Endothelial cell of umbilical vein (primary cell): Measurements from ENCODE around the gene TXN2. TPM values are rescaled to one million over a fixed set of nuclear protein-coding genes. Genes with fewer than 3 reads are reported as not detected.

Experiments used
- BruUV-seq: library from RNA; stranded (reverse); fragments of 400-500 nt; replicated peaks from 2 replicates; lab custom pipeline; 2021; lab: Mats Ljungman, UMichigan
- CTCF ChIA-PET: fragments of 300-600, 350-600 bp; sonication (Branson Sonifier 250); formaldehyde crosslinking; loops from one replicate; lab custom pipeline; 2021; ENCODE audit warnings: antibody characterized with exemption, inconsistent platforms; lab: Charles Lee
- POLR2A ChIA-PET: fragments of 300-600, 350-600 bp; sonication (Branson Sonifier 250); formaldehyde crosslinking; loops from one replicate; lab custom pipeline; 2021; ENCODE audit warnings: antibody characterized with exemption, inconsistent platforms; lab: Charles Lee
- DNase-seq: peaks from one replicate; pipeline ENCODE4 v3.0.0-alpha.2; 2011; ENCODE audit warnings: low read depth, low spot score
- FAIRE-seq: peaks from 2 replicates; lab custom pipeline; 2011; peaks lifted over from hg19 to GRCh38; lab: Jason Lieb, UNC
- H2AFZ ChIP-seq: 2 replicates; pipeline ENCODE4 v1.6.0; 2012; ENCODE audit warnings: low read depth, low read length, control low read depth, inconsistent platforms
- H3K27ac ChIP-seq: 2 replicates; pipeline ENCODE4 v1.5.1; 2011; ENCODE audit warnings: low read depth, mild to moderate bottlenecking, control low read depth, low read length, moderate library complexity; ENCODE audit not compliant: insufficient read depth
- H3K27me3 ChIP-seq, 2 experiments: 2 replicates each; pipeline versions ENCODE4 v1.6.0 to v1.6.1; 2011; ENCODE audit warnings: low read length in 2 of 2, mixed read lengths in 1 of 2; ENCODE audit not compliant: control insufficient read depth in 2 of 2, insufficient read depth in 2 of 2
- H3K36me3 ChIP-seq, 2 experiments: 2 replicates in 1 of 2; 3 replicates in 1 of 2; pipeline ENCODE4 v1.5.1; 2011; ENCODE audit warnings: low read length in 2 of 2, mild to moderate bottlenecking in 1 of 2, moderate library complexity in 1 of 2; ENCODE audit not compliant: control insufficient read depth in 2 of 2, insufficient read depth in 2 of 2; ENCODE audit errors: extremely low read depth in 1 of 2
- H3K4me1 ChIP-seq: 3 replicates; pipeline ENCODE4 v1.5.1; 2011; ENCODE audit warnings: mild to moderate bottlenecking, low read length; ENCODE audit not compliant: control insufficient read depth, insufficient read depth; ENCODE audit errors: extremely low read depth
- H3K4me2 ChIP-seq: 2 replicates; pipeline ENCODE4 v1.6.1; 2011; ENCODE audit warnings: low read length, control low read depth, mixed read lengths; ENCODE audit not compliant: insufficient read depth
- H3K4me3 ChIP-seq, 3 experiments: fragments of 200-600 bp in 1 of 3; sonication (generic), shearing (Covaris generic) in 1 of 3; replicated peaks in 1 of 3; 2 replicates each; pipeline ENCODE4 v1.5.1; 2011 to 2016; ENCODE audit warnings: control low read depth in 3 of 3, low read length in 3 of 3, mild to moderate bottlenecking in 2 of 3, inconsistent platforms in 1 of 3, low read depth in 1 of 3, moderate library complexity in 1 of 3; ENCODE audit not compliant: insufficient read depth in 1 of 3
- H3K79me2 ChIP-seq: 2 replicates; pipeline ENCODE4 v1.6.0; 2012; ENCODE audit warnings: low read length, inconsistent platforms; ENCODE audit not compliant: control insufficient read depth, insufficient read depth
- H3K9ac ChIP-seq: replicated peaks from 2 replicates; pipeline ENCODE3; 2011; ENCODE audit warnings: low read length, control low read depth; ENCODE audit not compliant: insufficient read depth; ENCODE audit errors: extremely low read depth
- H3K9me1 ChIP-seq: replicated peaks from 3 replicates; pipeline ENCODE4 v1.6.0; 2011; ENCODE audit warnings: mild to moderate bottlenecking, low read length; ENCODE audit not compliant: control insufficient read depth, insufficient read depth; ENCODE audit errors: extremely low read depth
- H3K9me3 ChIP-seq: replicated peaks from 2 replicates; pipeline ENCODE4 v1.5.1; 2012; ENCODE audit warnings: low read length, inconsistent platforms; ENCODE audit not compliant: control insufficient read depth, insufficient read depth
- H4K20me1 ChIP-seq: replicated peaks from 2 replicates; pipeline ENCODE3; 2011; ENCODE audit warnings: mild to moderate bottlenecking, low read length; ENCODE audit not compliant: control insufficient read depth, insufficient read depth; ENCODE audit errors: extremely low read depth
- CTCF ChIP-seq, 2 donors: IDR thresholded peaks; 1 replicate in 1 of 2; 2 replicates in 1 of 2; pipeline ENCODE4 v1.5.1; 2011; ENCODE audit warnings: low read length in 2 of 2, mild to moderate bottlenecking in 2 of 2, moderate library complexity in 2 of 2, control low read depth in 1 of 2, inconsistent platforms in 1 of 2, low read depth in 1 of 2; ENCODE audit not compliant: insufficient read depth in 1 of 2; ENCODE audit errors: extremely low read depth in 1 of 2
- EZH2 ChIP-seq: IDR thresholded peaks from 2 replicates; pipeline ENCODE4 v1.6.1; 2012; ENCODE audit warnings: borderline replicate concordance, low read depth, mild to moderate bottlenecking, moderate library complexity, low read length, inconsistent platforms; ENCODE audit not compliant: severe bottlenecking
- FOS ChIP-seq: IDR thresholded peaks from 2 replicates; pipeline ENCODE4 v1.6.1; 2011; ENCODE audit warnings: mild to moderate bottlenecking, low read length, moderate library complexity, borderline replicate concordance; ENCODE audit not compliant: insufficient read depth
- GATA2 ChIP-seq: IDR thresholded peaks from 2 replicates; pipeline ENCODE4 v1.7.0; 2011; ENCODE audit warnings: low read depth, mild to moderate bottlenecking, moderate library complexity, mixed read lengths, low read length; ENCODE audit not compliant: insufficient read length, insufficient read depth
- JUN ChIP-seq: IDR thresholded peaks from 2 replicates; pipeline ENCODE4 v1.6.1; 2011; ENCODE audit warnings: borderline replicate concordance, low read depth; ENCODE audit not compliant: insufficient read length, insufficient read depth
- MAX ChIP-seq: IDR thresholded peaks from 2 replicates; pipeline ENCODE4 v1.6.1; 2011; ENCODE audit not compliant: insufficient read depth, insufficient read length
- MYC ChIP-seq: IDR thresholded peaks from one replicate; pipeline ENCODE4 v1.6.1; 2011; ENCODE audit warnings: mild to moderate bottlenecking, low read depth, low read length
- POLR2A ChIP-seq: IDR thresholded peaks from 2 replicates; pipeline ENCODE4 v1.6.1; 2012; ENCODE audit warnings: low read depth, mild to moderate bottlenecking, control low read depth, low read length
- POLR2AphosphoS5 ChIP-seq: IDR thresholded peaks from 2 replicates; pipeline ENCODE4 v1.6.1; 2012; ENCODE audit warnings: low read depth, mild to moderate bottlenecking, control low read depth, low read length, moderate library complexity; ENCODE audit not compliant: insufficient read depth
- dilution Hi-C: fragments of 300-500 bp; cut with MboI; formaldehyde crosslinking; loops from one replicate; pipeline ENCODE4 v1.15.0; 2019; ENCODE audit warnings: low sequenced_read_pairs; ENCODE audit not compliant: extremely low pct_ligation_motif_present
- intact Hi-C: fragments of 100-400 bp; cut with micrococcal nuclease; formaldehyde crosslinking; loops from one replicate; pipeline ENCODE4 v1.10.0; 2022
- polyA plus RNA-seq, 4 experiments: library from polyadenylated mRNA; depleted of rRNA in 3 of 4; stranded (reverse) in 3 of 4; unstranded in 1 of 4; fragments of >200 nt; gene quantifications; 2 replicates each; pipeline versions ENCODE4 v1.2.1 to v1.2.3, GENCODE V29; 2011 to 2012; ENCODE audit warnings: missing spikeins in 1 of 4
- total RNA-seq: library from RNA; stranded (reverse); gene quantifications from 2 replicates; pipeline ENCODE4 v1.2.3, GENCODE V29; 2021

The TXN2 gene
- total and polyA plus RNA-seq, 2 donors (not counting 3 experiments of a cell fraction or from before 2014, with no cell fraction given), result 75.9 to 183 TPM

GRCh38 chr22:36463783-36464184 is 17.7 kb downstream of the TXN2 start:
- DNase-seq, result peak; percentile 94
- H3K4me3 ChIP-seq, result no peak overlapping the region
- H3K4me2 ChIP-seq, result no peak overlapping the region
- H3K36me3 ChIP-seq, result no peaks in the 10 kb centered on the region
- POLR2A ChIA-PET, result interaction anchor here (0.7 to 2.2 kb wide), 5 partner anchors 65 to 135 kb away, joined by 4 to 7 read pairs (median 5); partner anchors contain the start of gene MYH9
- H3K4me1 ChIP-seq, result peaks cover 65% of the 10 kb centered on the region
- dilution Hi-C loops, result no loop called here
- peak; percentile 96 for FAIRE-seq
- intact Hi-C loops, result loop anchor here (2.0 kb wide), 1 partner anchor 13 kb away; no protein-coding TSS in a partner anchor
- H3K27ac ChIP-seq, result peak overlapping the region; percentile 91
- H3K27me3 ChIP-seq, result no peaks in the 10 kb centered on the region
- peak overlapping the region; percentile 30 for H2AFZ ChIP-seq
- TF ChIP-seq FOS (no peak), JUN (no peak), GATA2 (no peak), MYC (no peak), MAX (no peak), POLR2A (peak; percentile 26), POLR2AphosphoS5 (peak; percentile 66), EZH2 (no peak), CTCF (IDR thresholded peaks at IDR 0.05; ENCODE audit: extremely low read depth in 1 of 2, insufficient read depth in 1 of 2, low read depth in 1 of 2, low read length in 2 of 2) (no peak)
- H4K20me1 ChIP-seq, result no peaks in the 10 kb centered on the region
- H3K9me1 ChIP-seq, result no peaks in the 10 kb centered on the region
- no peaks in the 10 kb centered on the region for H3K79me2 ChIP-seq
- CTCF ChIA-PET, result interaction anchor here (0.8 to 1.2 kb wide), 2 partner anchors 68 to 76 kb away, joined by 4 read pairs; partner anchors contain the start of gene MYH9
- peak overlapping the region; percentile 80 for H3K9ac ChIP-seq
- H3K9me3 ChIP-seq, result no peaks in the 10 kb centered on the region
- no TSS peak for BruUV-seq
